Muscle of leg (tissue), 11 donors: ENCODE results near the gene GPSM3. TPM values are rescaled to one million over a fixed set of nuclear protein-coding genes. Genes with fewer than 3 reads are reported as not detected.

ENCODE experiments used
- DNase-seq: peaks from one replicate; pipeline ENCODE4 v3.0.0; 2013
- H3K27ac ChIP-seq: one replicate; pipeline ENCODE4 v1.5.1; 2013; ENCODE audit warnings: mild to moderate bottlenecking, low read length, control low read depth
- H3K27me3 ChIP-seq: one replicate; pipeline ENCODE4 v1.6.1; 2013; ENCODE audit warnings: low read length; ENCODE audit not compliant: control insufficient read depth, insufficient read depth
- H3K36me3 ChIP-seq: one replicate; pipeline ENCODE4 v1.6.1; 2013; ENCODE audit warnings: low read length; ENCODE audit not compliant: control insufficient read depth, insufficient read depth
- H3K4me1 ChIP-seq: one replicate; pipeline ENCODE4 v1.6.1; 2013; ENCODE audit warnings: low read length; ENCODE audit not compliant: control insufficient read depth, insufficient read depth
- H3K4me3 ChIP-seq: one replicate; pipeline ENCODE4 v1.5.1; 2013; ENCODE audit warnings: low read length, control low read depth
- H3K9me3 ChIP-seq: replicated peaks from 2 replicates; pipeline ENCODE4 v1.6.1; 2013; ENCODE audit warnings: low read depth, low read length; ENCODE audit not compliant: control insufficient read depth
- WGBS: methylation state at CpG from one replicate; pipeline ENCODE4 v1.1.5; 2013; ENCODE audit warnings: missing lambda C conversion rate; ENCODE audit not compliant: insufficient coverage; 5-methylcytosine and 5-hydroxymethylcytosine counted together
- polyA plus RNA-seq, 8 donors: library from polyadenylated mRNA; unstranded; fragments of 120-200 nt; gene quantifications; one replicate each; pipeline versions ENCODE4 v1.2.1 to v1.2.3, GENCODE V29; 2013; ENCODE audit warnings: inconsistent platforms in 1 of 8, low replicate concordance in 1 of 8; ENCODE audit not compliant: insufficient read length in 8 of 8, insufficient read depth in 1 of 8
- total RNA-seq: library from RNA; stranded (reverse); fragments of 120-200 nt; gene quantifications from one replicate; pipeline ENCODE4 v1.2.4, GENCODE V29; 2013

GPSM3 gene
- total and polyA plus RNA-seq, 9 donors: 4.3 to 9.8 (median 7.6) TPM

DNA sequence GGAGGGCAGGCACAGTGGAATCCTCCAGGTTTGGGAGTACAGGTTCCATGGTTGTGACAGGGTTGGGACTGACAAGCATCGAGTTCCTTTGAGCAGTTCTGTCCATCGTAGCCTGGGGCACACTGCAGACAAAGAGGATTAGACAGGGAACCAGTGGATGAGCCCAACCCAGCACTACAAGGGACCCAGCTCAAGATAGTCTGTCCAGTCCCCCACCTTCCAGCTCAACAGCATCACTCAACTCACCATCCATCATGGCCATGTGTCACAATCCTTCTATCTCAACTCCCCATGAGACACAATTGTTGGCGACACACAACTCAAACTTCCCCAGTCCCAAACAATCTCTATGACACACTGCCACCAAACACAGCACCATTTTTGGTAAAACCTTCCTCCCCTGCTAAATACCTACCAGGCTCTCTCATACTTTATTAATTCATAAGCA lies 11.8 kb upstream of the GPSM3 start:
- H3K27ac ChIP-seq: no peak overlapping the region
- no peaks in the 10 kb centered on the region for H3K36me3 ChIP-seq
- H3K4me3 ChIP-seq: no peak overlapping the region
- WGBS: 92% methylated on average over 3 of the region's 3 CpGs
- no peaks in the 10 kb centered on the region for H3K4me1 ChIP-seq
- peaks cover 5% of the 10 kb centered on the region for H3K27me3 ChIP-seq
- no peaks in the 10 kb centered on the region for H3K9me3 ChIP-seq
- no peak for DNase-seq

DNA sequence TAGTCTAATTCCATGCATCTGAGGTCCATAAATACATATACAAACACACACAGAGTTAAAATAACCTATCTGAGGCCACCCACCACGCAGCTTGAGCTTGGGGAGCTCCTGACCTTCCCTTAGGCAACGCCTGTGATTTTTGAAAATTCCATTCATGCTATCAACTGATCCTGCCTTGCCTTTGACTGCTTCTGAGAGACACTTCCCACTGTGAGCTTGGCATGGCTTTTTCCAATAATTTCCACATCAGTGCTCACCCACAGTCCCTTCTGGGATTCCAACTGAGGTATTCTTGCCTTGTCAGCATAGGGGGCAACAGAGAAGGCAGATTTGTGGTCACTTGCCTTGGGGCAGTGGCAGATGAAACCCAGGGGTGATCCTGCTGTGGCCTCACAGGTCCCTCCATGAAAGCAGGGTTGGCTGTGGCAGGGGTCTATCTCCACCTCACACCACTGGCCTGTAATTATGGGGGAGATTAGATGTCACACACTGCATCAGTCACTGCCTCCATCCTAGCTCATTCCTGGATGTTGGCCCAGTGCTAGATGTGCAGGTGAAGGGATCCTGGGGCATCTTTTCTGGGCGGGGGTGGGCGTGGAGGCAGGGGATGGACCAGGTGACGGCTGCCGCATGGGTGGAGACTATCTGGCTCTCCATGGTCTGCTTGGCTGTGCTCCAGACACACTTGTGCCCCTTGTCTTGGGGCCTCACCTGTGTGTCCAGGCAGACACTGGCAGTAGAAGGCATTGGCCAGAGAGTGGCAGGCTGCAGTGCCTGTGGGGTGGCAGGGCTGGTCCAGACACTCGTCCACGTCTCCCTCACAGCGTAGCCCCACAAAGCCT lies 11.2 kb upstream of the GPSM3 start:
- no peaks in the 10 kb centered on the region for H3K36me3 ChIP-seq
- H3K27ac ChIP-seq: no peak overlapping the region
- H3K9me3 ChIP-seq: no peaks in the 10 kb centered on the region
- no peaks in the 10 kb centered on the region for H3K4me1 ChIP-seq
- peaks cover 5% of the 10 kb centered on the region for H3K27me3 ChIP-seq
- DNase-seq: no peak
- 83% methylated on average over 9 of the region's 9 CpGs for WGBS
- no peak overlapping the region for H3K4me3 ChIP-seq

DNA sequence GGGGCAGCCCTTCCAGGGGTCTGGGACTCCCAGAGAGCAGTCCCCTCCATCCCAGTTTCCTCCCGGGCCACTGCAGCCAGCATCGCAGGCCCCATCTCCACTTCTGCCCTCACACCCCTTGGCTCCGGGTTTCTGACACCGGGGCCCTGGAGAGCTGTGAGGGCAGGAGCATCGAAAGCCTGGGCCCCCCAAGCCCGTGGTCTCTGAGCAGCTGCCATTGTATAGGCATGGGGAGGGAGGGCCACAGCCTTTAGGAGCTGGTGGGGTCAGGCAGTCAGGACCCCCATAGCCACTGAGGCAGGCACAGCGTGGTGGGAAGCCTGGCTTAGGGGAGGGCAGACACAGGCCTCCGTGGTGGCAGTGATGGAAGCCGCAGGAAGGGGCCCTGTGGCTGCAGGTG lies 9.7 kb upstream of the GPSM3 start:
- Histone ChIP-seq H3K4me3 (no peak overlapping the region), H3K9me3 (no peaks in the 10 kb centered on the region), H3K27ac (no peak overlapping the region), H3K36me3 (no peaks in the 10 kb centered on the region), H3K4me1 (peaks cover 3% of the 10 kb centered on the region), H3K27me3 (peaks cover 5% of the 10 kb centered on the region)
- 78% methylated on average over 3 of the region's 9 CpGs for WGBS
- DNase-seq: no peak

DNA sequence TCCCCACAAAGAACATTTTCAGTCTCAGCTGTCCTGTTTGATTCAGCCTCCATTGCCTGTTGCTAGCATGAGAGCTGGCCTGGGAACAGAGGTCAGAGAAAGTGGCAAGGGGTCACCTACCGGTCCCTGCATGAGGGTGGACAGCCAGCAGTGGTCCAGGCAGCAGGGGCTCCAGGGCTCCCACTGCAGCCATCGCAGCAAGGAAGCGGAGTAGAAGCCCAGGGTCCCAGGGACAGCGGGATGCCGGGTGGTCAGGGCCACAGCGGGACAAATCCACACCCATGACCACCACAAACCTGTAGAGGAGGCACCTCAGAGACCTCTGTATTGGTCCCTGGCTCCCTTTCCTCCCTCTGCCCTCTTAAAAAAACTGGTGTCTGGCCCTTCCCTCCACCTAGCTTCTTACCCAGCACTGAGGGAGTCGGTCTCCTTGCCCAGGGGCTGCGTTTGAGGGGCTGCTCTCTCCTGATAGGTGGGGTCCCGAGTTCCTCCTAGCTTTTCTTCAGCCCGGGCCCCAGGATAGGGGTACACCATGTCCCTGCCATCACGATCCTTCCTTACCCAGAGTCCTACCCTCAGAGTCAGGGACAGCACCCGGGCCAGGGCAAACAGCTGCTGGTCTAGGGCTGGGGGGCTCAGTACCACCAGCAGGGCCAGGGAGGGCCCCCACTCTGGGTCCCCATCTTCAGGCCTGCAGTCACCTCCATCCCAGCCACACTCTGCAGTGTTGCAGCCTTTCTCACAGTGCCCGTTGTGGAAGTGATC lies 8.4 kb upstream of the GPSM3 start:
- no peak for DNase-seq
- H3K36me3 ChIP-seq: no peaks in the 10 kb centered on the region
- peaks cover 15% of the 10 kb centered on the region for H3K4me1 ChIP-seq
- WGBS: 71% methylated on average over 7 of the region's 13 CpGs
- H3K4me3 ChIP-seq: no peak overlapping the region
- peaks cover 5% of the 10 kb centered on the region for H3K27me3 ChIP-seq
- no peak overlapping the region for H3K27ac ChIP-seq
- no peaks in the 10 kb centered on the region for H3K9me3 ChIP-seq

DNA sequence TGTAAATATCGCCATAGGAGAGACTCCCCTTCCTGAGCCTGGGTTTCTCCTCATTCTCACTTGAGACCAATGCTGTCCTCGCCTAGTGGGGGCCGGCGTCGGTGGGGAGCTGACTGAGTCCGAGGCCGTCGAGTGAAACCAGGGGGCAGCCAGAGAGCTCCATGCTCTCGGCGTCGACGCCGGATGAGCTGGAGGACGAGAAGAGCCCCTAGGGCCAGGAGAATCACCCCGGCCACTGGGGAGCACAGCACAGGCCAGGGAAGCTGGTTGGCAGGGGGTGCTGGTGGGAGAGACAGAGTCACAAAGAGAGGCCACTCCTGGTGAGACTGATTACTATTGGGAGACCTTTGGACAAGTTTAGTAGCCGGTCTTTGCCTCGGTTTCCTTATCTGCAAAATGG lies 6.4 kb upstream of the GPSM3 start:
- Histone ChIP-seq H3K9me3 (no peaks in the 10 kb centered on the region), H3K27me3 (peaks cover 2% of the 10 kb centered on the region), H3K4me1 (peaks cover 23% of the 10 kb centered on the region), H3K36me3 (no peaks in the 10 kb centered on the region), H3K27ac (no peak overlapping the region), H3K4me3 (no peak overlapping the region)
- no peak for DNase-seq
- 94% methylated on average over 15 of the region's 17 CpGs for WGBS

DNA sequence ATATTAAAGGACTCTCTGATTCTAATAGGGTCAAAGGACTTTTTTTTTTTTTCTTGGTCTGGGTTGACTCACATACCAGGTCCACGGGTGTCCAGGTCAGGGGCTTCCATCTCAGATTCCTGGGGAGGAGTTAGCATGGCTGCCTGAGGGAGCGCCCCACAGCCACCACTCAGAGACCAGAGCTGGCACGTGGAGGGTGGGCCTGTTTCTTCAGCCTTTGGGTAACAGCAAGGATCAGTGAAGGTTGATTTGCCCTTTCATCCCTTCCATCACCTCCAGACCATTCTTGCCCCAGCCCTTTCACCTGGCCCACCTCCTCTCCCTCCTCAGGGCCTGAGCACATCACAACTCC lies 5.9 kb upstream of the GPSM3 start:
- Histone ChIP-seq H3K36me3 (no peaks in the 10 kb centered on the region), H3K4me1 (peaks cover 23% of the 10 kb centered on the region), H3K27me3 (no peaks in the 10 kb centered on the region), H3K9me3 (no peaks in the 10 kb centered on the region), H3K4me3 (no peak overlapping the region), H3K27ac (no peak overlapping the region)
- no peak for DNase-seq
- WGBS: 75% methylated on average over 2 of the region's 3 CpGs

DNA sequence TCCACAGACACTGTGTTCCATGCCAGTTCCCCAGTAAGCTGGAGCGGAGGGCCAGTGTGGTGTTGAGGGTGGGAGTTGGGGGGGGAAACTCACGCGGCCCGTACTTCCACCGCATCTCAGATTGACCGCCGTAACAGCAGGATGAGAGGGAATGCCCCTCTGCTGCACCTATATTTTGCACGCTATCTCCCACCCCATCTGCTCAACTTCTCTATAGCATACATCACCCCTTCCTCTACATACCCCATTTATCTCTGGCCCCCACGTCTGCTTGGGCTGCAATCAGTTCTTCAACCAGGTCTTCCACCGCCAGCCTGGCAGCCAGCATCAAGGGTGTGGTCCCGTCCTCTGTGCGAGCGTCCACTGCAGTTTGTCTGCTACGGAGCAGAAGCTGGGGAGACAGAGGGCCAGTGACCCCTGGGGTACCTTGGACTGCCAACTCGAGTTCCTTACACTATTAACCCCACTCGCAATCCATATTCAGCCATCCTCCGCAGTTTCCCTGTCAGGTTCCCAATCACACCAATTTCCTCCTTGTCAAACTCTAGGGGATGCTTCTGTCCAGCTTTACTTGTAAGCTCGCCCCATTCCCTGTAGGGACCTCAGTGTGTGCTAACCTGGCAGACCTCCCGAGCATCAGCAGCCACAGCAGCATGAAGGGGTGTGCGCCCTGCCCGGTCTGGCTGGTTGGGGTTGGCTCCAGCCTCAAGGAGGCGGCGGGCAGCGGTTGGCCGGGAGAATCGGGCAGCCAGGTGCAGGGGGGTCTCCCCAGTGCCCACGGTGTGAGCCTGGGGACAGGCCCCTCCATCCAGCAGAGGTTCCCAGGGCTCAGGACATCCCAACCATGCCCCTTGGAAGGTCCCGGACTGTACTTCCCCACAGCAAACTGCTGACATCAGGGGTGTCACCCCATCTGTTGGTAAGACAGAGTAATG lies 4.5 kb upstream of the GPSM3 start:
- Histone ChIP-seq H3K36me3 (no peaks in the 10 kb centered on the region), H3K27ac (peak overlapping the region; percentile 100), H3K4me1 (peaks cover 31% of the 10 kb centered on the region), H3K27me3 (no peaks in the 10 kb centered on the region), H3K4me3 (peak overlapping the region; percentile 95), H3K9me3 (no peaks in the 10 kb centered on the region)
- peak; percentile 78 for DNase-seq
- WGBS: 23% methylated on average over 21 of the region's 28 CpGs

DNA sequence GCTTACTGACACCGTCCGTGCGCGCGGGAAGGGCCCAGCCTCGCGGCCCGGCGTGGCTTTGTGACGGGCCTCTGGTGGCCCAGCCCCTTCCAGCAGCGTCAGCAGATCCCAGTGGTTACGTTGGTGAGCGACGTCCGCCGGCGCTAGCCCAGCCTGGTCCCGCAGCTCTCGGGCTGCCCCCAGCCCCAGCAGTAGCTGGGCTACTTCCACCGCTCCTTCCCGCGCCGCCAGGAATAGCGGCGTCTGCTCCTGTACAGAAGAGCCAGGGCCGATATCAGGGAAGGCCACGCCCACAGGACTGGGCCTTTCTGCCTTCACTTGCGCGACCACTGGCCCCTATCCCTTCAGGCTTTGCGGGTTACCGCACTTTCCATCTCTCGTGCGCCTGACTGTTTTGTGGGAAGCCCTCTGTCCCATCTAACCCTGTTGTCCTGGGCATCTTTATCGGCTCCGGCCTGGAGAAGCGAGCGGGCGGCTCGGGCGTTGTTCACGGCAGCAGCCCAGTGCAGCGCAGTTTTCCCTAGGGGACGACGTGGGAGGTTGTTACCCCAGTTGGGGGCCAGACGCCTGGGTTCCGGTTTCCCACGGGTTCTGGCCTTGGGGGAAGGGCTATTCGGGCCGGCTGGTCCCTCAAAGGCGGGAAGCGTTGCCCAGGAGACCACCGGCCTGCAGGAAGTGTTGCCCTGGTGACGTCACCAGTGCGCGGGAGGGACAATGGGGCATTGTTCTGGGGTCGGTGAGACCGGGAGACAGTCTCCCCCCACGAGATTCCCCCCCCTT lies 3.6 kb upstream of the GPSM3 start:
- no peaks in the 10 kb centered on the region for H3K36me3 ChIP-seq
- no peaks in the 10 kb centered on the region for H3K27me3 ChIP-seq
- H3K27ac ChIP-seq: peak overlapping the region; percentile 100
- no peaks in the 10 kb centered on the region for H3K9me3 ChIP-seq
- peak; percentile 95 for DNase-seq
- under 1% methylated on average over 51 of the region's 58 CpGs for WGBS
- peaks cover 39% of the 10 kb centered on the region for H3K4me1 ChIP-seq
- peak overlapping the region; percentile 95 for H3K4me3 ChIP-seq

DNA sequence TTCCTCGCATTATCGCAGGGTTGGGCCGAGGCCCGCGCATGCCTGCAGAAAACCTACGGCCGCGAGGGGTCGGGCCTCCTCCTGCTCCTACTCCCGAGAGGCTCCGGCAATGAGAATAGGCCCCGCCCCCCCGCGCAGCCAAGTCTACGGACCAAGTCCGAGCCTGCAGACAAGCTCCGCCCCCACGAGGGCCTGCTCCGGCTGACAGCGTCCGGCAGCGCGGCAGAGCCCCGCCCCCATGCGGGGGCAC lies 3.1 kb upstream of the GPSM3 start:
- H3K9me3 ChIP-seq: no peaks in the 10 kb centered on the region
- H3K27ac ChIP-seq: peak overlapping the region; percentile 100
- peak; percentile 100 for DNase-seq
- no peaks in the 10 kb centered on the region for H3K36me3 ChIP-seq
- WGBS: 0% methylated on average over 25 of the region's 25 CpGs
- H3K4me3 ChIP-seq: peak overlapping the region; percentile 95
- no peaks in the 10 kb centered on the region for H3K27me3 ChIP-seq
- H3K4me1 ChIP-seq: peaks cover 44% of the 10 kb centered on the region
